GM12891 (cell line): ENCODE data around the gene MATN3.

Experiments used
- PAX5 ChIP-seq: IDR thresholded peaks from 2 replicates; pipeline ENCODE4 v1.6.1; 2011; ENCODE audit warnings: low read length, moderate library complexity, mild to moderate bottlenecking; ENCODE audit not compliant: insufficient read depth, severe bottlenecking
- POLR2A ChIP-seq: IDR thresholded peaks from 2 replicates; pipeline ENCODE4 v1.6.1; 2011; ENCODE audit warnings: low read depth, low read length, control low read depth
- POLR2AphosphoS5 ChIP-seq: IDR thresholded peaks from 2 replicates; pipeline ENCODE4 v1.6.1; 2011; ENCODE audit warnings: low read depth, low read length, control low read depth
- TAF1 ChIP-seq: IDR thresholded peaks from 2 replicates; pipeline ENCODE4 v1.6.1; 2011; ENCODE audit warnings: low read depth, low read length, control low read depth

- TF ChIP-seq TAF1 (no peak), POLR2AphosphoS5 (no peak), POLR2A (no peak), PAX5 (no peak)
Measured at GRCh38 chr2:20044778-20045177, 32.3 kb upstream of the MATN3 start.
